D721Med (cell line): ENCODE results near the gene PLA2G6.

Experiments
- DNase-seq: peaks from one replicate; pipeline ENCODE4 v3.0.0; 2011; ENCODE audit warnings: low spot score; ENCODE audit not compliant: insufficient read length
- FAIRE-seq: peaks from 2 replicates; lab custom pipeline; 2011; peaks lifted over from hg19 to GRCh38; lab: Jason Lieb, UNC
- CTCF ChIP-seq: IDR thresholded peaks from 2 replicates; pipeline ENCODE4 v1.5.1; 2012; ENCODE audit warnings: mild to moderate bottlenecking, control low read depth; ENCODE audit not compliant: insufficient read depth; ENCODE audit errors: missing control alignments

The PLA2G6 gene

DNA sequence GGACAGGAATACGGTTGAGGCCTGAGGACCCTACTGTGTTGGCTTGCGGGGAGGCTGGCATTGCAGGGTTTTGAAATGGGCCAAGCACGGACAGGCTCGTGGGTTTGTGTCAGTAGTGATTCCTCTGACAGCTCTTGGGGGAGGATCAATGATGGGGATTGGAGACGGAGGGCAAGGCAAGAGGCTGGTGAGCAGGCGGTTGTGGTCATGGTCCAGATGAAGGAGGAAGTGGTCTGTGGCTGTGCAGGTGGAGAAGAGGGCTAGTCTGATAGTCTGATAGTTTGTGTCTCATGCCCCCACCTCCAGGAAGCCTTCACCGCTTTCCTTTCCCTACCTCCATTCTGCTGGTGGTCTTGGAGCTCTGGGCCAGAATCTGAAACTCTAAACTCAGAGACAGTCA, 23.2 kb upstream of the PLA2G6 start:
- DNase-seq (no peak), FAIRE-seq (no peak)
- TF ChIP-seq CTCF, result no peak

DNA sequence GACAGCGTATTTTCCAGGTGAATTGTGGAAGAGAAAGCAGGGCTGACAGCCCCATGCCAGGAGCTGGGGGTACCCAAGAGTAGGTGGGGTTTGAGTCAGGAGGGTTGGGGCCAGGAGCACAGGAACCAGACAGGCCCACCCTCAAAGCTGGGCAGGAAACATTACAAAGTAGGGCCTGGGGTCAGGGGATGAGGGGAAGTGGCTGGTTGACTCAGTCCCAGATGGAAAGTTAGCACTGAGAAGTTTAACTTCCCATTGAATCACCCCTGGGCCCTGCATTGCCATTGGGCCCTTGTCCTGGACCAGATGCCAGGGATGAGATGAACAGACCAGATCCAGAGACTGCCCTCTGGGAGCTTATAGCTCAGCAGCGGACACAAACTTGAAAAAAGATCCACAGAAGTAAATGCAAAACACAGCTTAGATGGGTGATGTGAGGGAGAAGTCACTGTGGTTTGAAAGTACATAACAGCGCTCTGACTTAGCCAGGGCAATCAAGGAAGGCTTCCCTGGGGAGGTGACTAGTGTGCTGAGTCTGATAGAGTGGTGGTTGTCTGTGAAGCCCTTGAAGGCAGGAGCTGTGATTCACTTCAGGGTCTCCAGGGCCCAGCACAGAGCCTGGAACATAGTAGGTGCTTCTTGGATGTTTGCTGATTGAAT, 22.4 kb upstream of the PLA2G6 start:
- no peak for TF ChIP-seq CTCF
- FAIRE-seq (no peak), DNase-seq (no peak)

- no peak for DNase-seq
- FAIRE-seq, result no peak
- TF ChIP-seq CTCF, result no peak
Observed at GRCh38 chr22:38203090-38203810, 21.6 kb upstream of the PLA2G6 start.

GRCh38 chr22:38202437-38203089, 20.9 kb upstream of the PLA2G6 start:
- no peak for DNase-seq
- no peak for FAIRE-seq
- no peak for TF ChIP-seq CTCF

DNA sequence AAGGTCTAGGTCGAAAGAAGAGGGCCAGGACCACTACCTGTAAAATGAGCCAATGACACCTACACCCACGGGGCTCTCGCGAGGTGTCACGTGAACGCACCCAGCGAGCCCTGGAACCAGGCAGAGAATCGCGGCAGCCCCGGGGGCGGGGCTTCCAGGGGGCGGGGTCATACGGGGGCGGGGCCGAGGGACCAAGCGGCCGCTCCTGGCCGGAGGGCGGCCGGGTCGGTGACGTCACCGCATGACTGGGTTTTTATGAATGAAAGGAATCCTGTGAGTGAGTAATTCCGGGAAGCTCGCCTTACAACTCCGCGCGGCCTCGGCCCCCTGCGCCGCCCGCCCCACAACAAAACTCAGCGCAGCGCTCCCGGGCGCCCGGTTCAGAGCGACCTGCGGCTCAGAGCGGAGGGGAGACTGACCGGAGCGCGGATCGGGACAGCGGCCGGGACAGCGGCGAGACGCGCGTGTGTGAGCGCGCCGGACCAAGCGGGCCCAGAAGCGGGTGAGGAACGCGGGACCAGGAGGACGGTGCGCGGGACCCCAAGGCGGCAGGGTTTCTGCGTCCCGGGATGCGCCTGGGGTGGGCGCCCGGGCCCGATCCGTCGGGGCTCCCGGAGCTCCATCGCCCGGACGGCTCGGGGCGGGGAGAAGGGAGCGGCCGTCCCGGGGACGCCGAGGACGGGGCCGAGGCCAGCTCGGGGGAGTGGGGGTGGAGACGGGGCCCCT, 20.2 kb upstream of the PLA2G6 start, which contains the start of gene MAFF:
Gene MAFF (plus strand): TSS at position 284 of the 726 bp plus-strand sequence. CDS start 11,860 bp downstream, outside the sequence.
- DNase-seq (peak; percentile 75), FAIRE-seq (no peak)
- TF ChIP-seq CTCF, result no peak

DNA sequence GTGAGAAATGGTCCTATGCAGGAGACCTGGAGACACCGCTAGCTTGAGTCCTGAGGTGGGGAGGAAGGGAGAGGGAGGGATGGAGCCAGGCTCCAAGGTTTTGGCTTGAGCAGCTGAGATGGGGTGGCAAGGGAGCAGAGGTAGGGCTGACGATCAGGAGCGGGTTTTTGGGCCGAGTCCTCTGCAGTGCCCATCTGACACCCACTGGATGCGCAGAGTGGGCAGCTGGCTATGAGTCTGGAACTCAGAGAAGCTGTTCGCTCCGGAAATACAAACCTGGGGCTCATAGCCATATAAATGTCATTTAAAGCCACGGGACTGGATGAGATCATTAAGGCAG, 19.7 kb upstream of the PLA2G6 start:
- DNase-seq (no peak), FAIRE-seq (no peak)
- no peak for TF ChIP-seq CTCF
